ENCODE measurements around the gene PADI3. TPM values are rescaled to one million over a fixed set of nuclear protein-coding genes. Genes with fewer than 3 reads are reported as not detected.

Gene PADI3
- total and polyA plus RNA-seq, 9 of the 15 experiments (the other 6 are each of a cell fraction or from before 2014, with no cell fraction given) = not detected

DNA sequence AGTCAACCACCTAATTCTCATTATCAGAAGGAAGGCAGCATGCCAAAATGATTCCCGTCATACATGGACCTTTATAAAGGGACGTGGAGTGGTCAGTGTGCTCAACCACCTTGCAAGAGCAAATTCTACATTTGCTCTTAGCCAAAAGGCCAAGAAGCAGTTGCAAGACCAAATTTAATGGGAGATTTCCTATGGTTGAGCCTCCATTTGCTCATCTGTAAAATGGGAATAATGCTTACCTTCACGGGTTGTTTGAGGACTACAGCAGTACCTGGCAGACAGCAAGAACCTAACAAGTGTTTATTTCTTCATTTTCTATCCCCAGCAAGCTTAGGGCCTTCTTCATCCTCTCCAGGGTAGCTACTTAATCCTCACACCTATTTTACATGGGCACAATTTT is 41.7 kb downstream of the PADI3 start:
- Histone ChIP-seq H4K20me1 (replicated peaks; ENCODE audit: control insufficient read depth, insufficient read depth, low read length) (peaks cover 14% of the 10 kb centered on the region), H3K9ac (ENCODE audit: insufficient read depth in 1 of 2, low read depth in 2 of 2, low read length in 2 of 2) (no peak overlapping the region), H3K4me1 (replicated peaks in 1 of 2; ENCODE audit: control insufficient read depth in 2 of 2, insufficient read depth in 2 of 2, low read length in 2 of 2) (peaks cover 2 to 3% of the 10 kb centered on the region in 2 experiments; a peak in 3 of 5 replicates), H3K9me3 (replicated peaks; ENCODE audit: control insufficient read depth, insufficient read depth, low read depth, low read length) (no peaks in the 10 kb centered on the region), H3K27me3 (ENCODE audit: control insufficient read depth in 2 of 2, insufficient read depth in 2 of 2, low read length in 2 of 2) (peaks cover 13 to 40% of the 10 kb centered on the region in 2 experiments), H3K27ac (ENCODE audit: extremely low read depth, low read depth, low read length) (no peak overlapping the region), H3K4me3 (no peak overlapping the region), H3K4me2 (ENCODE audit: insufficient read depth, low read length) (no peak overlapping the region), H3K9me1 (ENCODE audit: control insufficient read depth, insufficient read depth, low read length) (no peaks in the 10 kb centered on the region), H3K36me3 (ENCODE audit: control insufficient read depth, insufficient read depth, low read length) (no peaks in the 10 kb centered on the region), H3K79me2 (ENCODE audit: control insufficient read depth, insufficient read depth, low read length) (no peaks in the 10 kb centered on the region), H2AFZ (ENCODE audit: low read depth, low read length) (no peak overlapping the region)
- TF ChIP-seq RBM25 (IDR thresholded peaks at IDR 0.05; ENCODE audit: low read depth, low read length, severe bottlenecking) = peak; percentile 91
- TF ChIP-seq, protein P1, sequence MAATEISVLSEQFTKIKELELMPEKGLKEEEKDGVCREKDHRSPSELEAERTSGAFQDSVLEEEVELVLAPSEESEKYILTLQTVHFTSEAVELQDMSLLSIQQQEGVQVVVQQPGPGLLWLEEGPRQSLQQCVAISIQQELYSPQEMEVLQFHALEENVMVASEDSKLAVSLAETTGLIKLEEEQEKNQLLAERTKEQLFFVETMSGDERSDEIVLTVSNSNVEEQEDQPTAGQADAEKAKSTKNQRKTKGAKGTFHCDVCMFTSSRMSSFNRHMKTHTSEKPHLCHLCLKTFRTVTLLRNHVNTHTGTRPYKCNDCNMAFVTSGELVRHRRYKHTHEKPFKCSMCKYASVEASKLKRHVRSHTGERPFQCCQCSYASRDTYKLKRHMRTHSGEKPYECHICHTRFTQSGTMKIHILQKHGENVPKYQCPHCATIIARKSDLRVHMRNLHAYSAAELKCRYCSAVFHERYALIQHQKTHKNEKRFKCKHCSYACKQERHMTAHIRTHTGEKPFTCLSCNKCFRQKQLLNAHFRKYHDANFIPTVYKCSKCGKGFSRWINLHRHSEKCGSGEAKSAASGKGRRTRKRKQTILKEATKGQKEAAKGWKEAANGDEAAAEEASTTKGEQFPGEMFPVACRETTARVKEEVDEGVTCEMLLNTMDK (IDR thresholded peaks at IDR 0.05; ENCODE audit: borderline replicate concordance, insufficient read depth, low read depth, low read length, poor library complexity, severe bottlenecking) = no peak
- ChIA-PET POLR2A (interaction anchor here (0.7 kb wide), 1 partner anchor 24 kb away, joined by 3 read pairs; no protein-coding TSS in a partner anchor), CTCF (ENCODE audit: low intra/inter-chr PET ratio) (no interaction called here)
- no peak for ATAC-seq
- no peak for FAIRE-seq
- DNase-seq (ENCODE audit: extremely low read depth in 1 of 4, low spot score in 3 of 4) = no peak
- WGBS (ENCODE audit: insufficient coverage, low coverage, missing lambda C conversion rate) = 0% methylated on average over 3 of the region's 3 CpGs
- intact Hi-C loops (cut with micrococcal nuclease) (no loop called here), in situ Hi-C loops (cut with MboI) (no loop called here)
- no TSS peak for BruUV-seq (replicated peaks)
